HG02885 (cell line): ENCODE results near the gene NTN3.
"Not testable (repeated sequence)": the region's sequence is repeated elsewhere in the genome, so short reads cannot be mapped to it uniquely, and the experiment has no call there.

ENCODE experiments used
- ATAC-seq: cut with Tn5 transposase; IDR thresholded peaks from one replicate; pipeline ENCODE4 v1.9.1; 2021; ENCODE audit warnings: mild to moderate bottlenecking; ENCODE audit not compliant: unreplicated experiment, poor library complexity

Gene NTN3

GRCh38 chr16:2439598-2439997, 31.5 kb upstream of the NTN3 start:
- no peak for ATAC-seq

GRCh38 chr16:2441143-2441804, 29.8 kb upstream of the NTN3 start:
- not testable (repeated sequence) for ATAC-seq

- ATAC-seq, result no peak
These were observed 27.5 kb upstream of the NTN3 start for GRCh38 chr16:2443555-2443954.

GRCh38 chr16:2447920-2448583, 23.0 kb upstream of the NTN3 start:
- ATAC-seq, result no peak

- no peak for ATAC-seq
These were observed 22.0 kb upstream of the NTN3 start for GRCh38 chr16:2449118-2449517.

- ATAC-seq, result no peak
These were observed 20.6 kb upstream of the NTN3 start for GRCh38 chr16:2450535-2450934.

GRCh38 chr16:2450975-2451381, 20.1 kb upstream of the NTN3 start:
- no peak for ATAC-seq

GRCh38 chr16:2451851-2452320, 19.2 kb upstream of the NTN3 start:
- ATAC-seq, result no peak

GRCh38 chr16:2452650-2453049, 18.4 kb upstream of the NTN3 start:
- ATAC-seq, result no peak

GRCh38 chr16:2455081-2455845, 15.8 kb upstream of the NTN3 start:
- ATAC-seq, result no peak

- ATAC-seq, result no peak
These were observed 14.4 kb upstream of the NTN3 start for GRCh38 chr16:2456551-2457153.

GRCh38 chr16:2457267-2457666, 13.8 kb upstream of the NTN3 start:
- ATAC-seq, result no peak

- no peak for ATAC-seq
These were observed 13.2 kb upstream of the NTN3 start for GRCh38 chr16:2457946-2458345.

GRCh38 chr16:2458887-2459646, 12.0 kb upstream of the NTN3 start:
- ATAC-seq, result no peak

GRCh38 chr16:2459647-2460390, 11.3 kb upstream of the NTN3 start, which contains the start of gene TEDC2:
TEDC2 (plus strand) TSS chr16:2460109; CDS start chr16:2460145, 36 bp downstream.
- peak; percentile 95 for ATAC-seq

- ATAC-seq, result no peak
These were observed 10.7 kb upstream of the NTN3 start for GRCh38 chr16:2460391-2460713.

- no peak for ATAC-seq
These were observed 10.2 kb upstream of the NTN3 start for GRCh38 chr16:2460916-2461315.

GRCh38 chr16:2462031-2462866, 8.8 kb upstream of the NTN3 start:
- ATAC-seq, result no peak

GRCh38 chr16:2464333-2464732, 6.8 kb upstream of the NTN3 start:
- ATAC-seq, result no peak
